ENCODE results near the gene LDLRAD4. TPM values are rescaled to one million over a fixed set of nuclear protein-coding genes. Genes with fewer than 3 reads are reported as not detected.

The LDLRAD4 gene
- total and polyA plus RNA-seq, 8 donors: 14.1 to 26.6 (median 18.8) TPM

DNA sequence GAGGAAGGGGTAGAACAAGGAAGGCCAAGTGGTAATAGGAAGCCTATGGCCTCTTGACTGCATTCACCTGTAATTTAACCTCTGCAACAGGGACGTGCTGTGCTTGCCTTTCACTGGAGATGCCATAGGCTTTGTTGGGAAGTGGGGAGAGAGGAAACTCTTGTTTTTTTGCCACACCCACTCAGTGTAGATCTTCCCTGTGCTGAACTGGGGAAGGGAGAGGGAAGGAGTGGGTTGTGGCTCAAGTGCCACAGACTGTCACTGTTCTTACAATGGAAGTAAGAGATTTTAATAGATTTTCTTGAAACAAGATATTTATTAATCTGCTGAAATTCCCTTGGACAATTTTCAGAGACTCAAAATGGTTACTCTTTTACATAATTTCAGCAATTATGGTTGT lies 380.5 kb downstream of the LDLRAD4 start:
- Histone ChIP-seq H3K27ac (no peak overlapping the region), H3K4me1 (no peaks in the 10 kb centered on the region), H3K27me3 (no peaks in the 10 kb centered on the region), H3K36me3 (no peaks in the 10 kb centered on the region), H3K9me3 (peaks cover 0 to 40% of the 10 kb centered on the region in 2 donors), H3K4me3 (no peak overlapping the region)
- no peak for ATAC-seq
- DNase-seq: no peak
- intact Hi-C loops (cut with DNase I): no loop called here
- no peak for TF ChIP-seq CTCF (IDR thresholded peaks at IDR 0.05)

DNA sequence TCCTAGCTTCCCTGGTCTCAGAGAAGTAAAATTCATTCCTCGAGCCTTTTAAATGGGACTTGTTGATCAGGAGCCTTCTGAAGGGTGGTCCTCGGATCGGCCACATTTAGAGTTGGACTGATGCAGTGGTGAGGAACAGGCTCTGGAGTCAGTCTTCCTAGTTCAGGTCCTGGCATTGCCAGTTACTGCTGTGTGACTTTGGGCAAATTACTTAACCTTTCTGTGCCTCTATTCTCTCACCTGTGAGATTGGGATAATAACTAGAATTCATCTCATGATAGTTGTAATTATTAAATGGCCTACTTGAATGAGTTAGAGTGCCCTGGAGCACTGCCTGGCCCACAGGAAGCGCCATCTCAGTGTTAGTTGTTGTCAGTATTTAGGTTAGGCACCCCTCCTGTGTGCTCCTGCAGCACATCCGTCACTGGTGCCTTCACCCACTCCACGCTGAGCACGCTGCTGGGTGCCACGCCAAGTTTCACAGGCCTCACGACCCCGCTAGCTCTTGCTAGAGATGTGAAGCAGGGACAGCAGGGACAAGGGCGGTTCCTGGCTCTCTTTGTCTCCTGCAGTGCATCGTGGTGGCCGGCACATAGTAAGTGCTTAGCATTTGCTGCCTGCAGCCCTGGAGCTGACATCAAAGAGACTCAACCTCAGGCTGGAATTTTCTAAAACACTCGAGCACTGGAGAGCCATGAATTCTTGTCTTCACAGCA lies 384.9 kb downstream of the LDLRAD4 start:
- DNase-seq (no peak), ATAC-seq (no peak)
- Histone ChIP-seq H3K27me3 (no peaks in the 10 kb centered on the region), H3K9me3 (peaks cover 0 to 7% of the 10 kb centered on the region in 2 donors), H3K27ac (no peak overlapping the region), H3K4me1 (no peaks in the 10 kb centered on the region), H3K36me3 (no peaks in the 10 kb centered on the region), H3K4me3 (no peak overlapping the region)
- TF ChIP-seq CTCF (IDR thresholded peaks at IDR 0.05): no peak
- intact Hi-C loops (cut with DNase I): no loop called here

DNA sequence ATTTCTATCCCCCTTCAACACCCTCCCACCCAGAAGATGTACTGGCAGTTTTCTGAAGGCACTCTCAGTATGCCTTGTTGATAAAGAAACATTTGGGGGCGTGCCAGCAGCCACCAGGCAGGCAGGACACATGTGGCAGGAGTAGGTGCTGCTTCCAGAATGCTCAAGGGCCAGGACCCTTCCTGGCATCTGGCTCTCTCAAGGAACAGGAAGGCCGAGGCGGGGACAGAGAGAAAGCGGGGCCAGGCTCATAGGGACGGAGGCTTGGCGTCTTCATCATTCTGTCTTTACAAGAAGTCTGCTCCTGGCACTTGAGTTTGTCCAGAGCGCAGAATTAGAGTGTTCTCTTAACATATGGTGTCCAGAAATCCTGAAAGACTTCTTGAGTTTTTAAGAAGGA lies 386.2 kb downstream of the LDLRAD4 start:
- TF ChIP-seq CTCF (IDR thresholded peaks at IDR 0.05): no peak
- intact Hi-C loops (cut with DNase I): no loop called here

GRCh38 chr18:13605477-13605876 lies 386.9 kb downstream of the LDLRAD4 start:
- intact Hi-C loops (cut with DNase I): no loop called here
- Histone ChIP-seq H3K9me3 (no peaks in the 10 kb centered on the region), H3K27me3 (no peaks in the 10 kb centered on the region), H3K4me3 (no peak overlapping the region), H3K36me3 (no peaks in the 10 kb centered on the region), H3K27ac (no peak overlapping the region), H3K4me1 (peaks cover 2 to 16% of the 10 kb centered on the region in 2 donors)
- DNase-seq (no peak), ATAC-seq (no peak)
- TF ChIP-seq CTCF (IDR thresholded peaks at IDR 0.05): no peak

More for the DNA sequence above, 386.2 kb downstream of the LDLRAD4 start:
- no peaks in the 10 kb centered on the region for H3K27me3 ChIP-seq
- DNase-seq (no peak), ATAC-seq (no peak)
- H3K36me3 ChIP-seq: no peaks in the 10 kb centered on the region
- H3K9me3 ChIP-seq: no peaks in the 10 kb centered on the region
- peaks cover 0 to 12% of the 10 kb centered on the region in 2 donors for H3K4me1 ChIP-seq
- H3K4me3 ChIP-seq: no peak overlapping the region
- no peak overlapping the region for H3K27ac ChIP-seq

GRCh38 chr18:13605901-13606300 lies 387.3 kb downstream of the LDLRAD4 start:
- no peak for DNase-seq
- H3K36me3 ChIP-seq: no peaks in the 10 kb centered on the region
- TF ChIP-seq CTCF (IDR thresholded peaks at IDR 0.05): no peak
- H3K27ac ChIP-seq: no peak overlapping the region
- intact Hi-C loops (cut with DNase I): no loop called here
- no peak for ATAC-seq
- peaks cover 4 to 20% of the 10 kb centered on the region in 2 donors for H3K4me1 ChIP-seq
- no peaks in the 10 kb centered on the region for H3K9me3 ChIP-seq
- H3K4me3 ChIP-seq: no peak overlapping the region
- peaks cover 0 to under 1% of the 10 kb centered on the region in 2 donors for H3K27me3 ChIP-seq
